Kidney (tissue), 14 donors: ENCODE measurements around the gene TRMU. TPM values are rescaled to one million over a fixed set of nuclear protein-coding genes. Genes with fewer than 3 reads are reported as not detected.

ENCODE experiments used
- DNase-seq, 5 donors: peaks; one replicate each; pipeline ENCODE4 v3.0.0-alpha.2; 2013 to 2020
- FAIRE-seq: peaks from 2 replicates; lab custom pipeline; 2012; peaks lifted over from hg19 to GRCh38; lab: Jason Lieb, UNC
- H3K27ac ChIP-seq, 2 donors: one replicate each; pipeline ENCODE4 v1.7.0; 2013; ENCODE audit warnings: low read depth in 2 of 2, low read length in 2 of 2, inconsistent platforms in 1 of 2
- H3K27me3 ChIP-seq: one replicate; pipeline ENCODE4 v1.7.1; 2013; ENCODE audit warnings: low read length, inconsistent platforms; ENCODE audit not compliant: control insufficient read depth, insufficient read depth
- H3K36me3 ChIP-seq, 3 donors: one replicate each; pipeline versions ENCODE4 v1.7.0 to v1.7.1; 2013; ENCODE audit warnings: low read length in 3 of 3, control low read depth in 1 of 3, inconsistent platforms in 1 of 3; ENCODE audit not compliant: insufficient read depth in 3 of 3, control insufficient read depth in 2 of 3
- H3K4me1 ChIP-seq, 3 donors: one replicate each; pipeline versions ENCODE4 v1.7.0 to v1.7.1; 2013; ENCODE audit warnings: low read length in 3 of 3, inconsistent platforms in 1 of 3, low read depth in 1 of 3; ENCODE audit not compliant: control insufficient read depth in 2 of 3, insufficient read depth in 2 of 3
- H3K4me3 ChIP-seq, 3 donors: one replicate each; pipeline versions ENCODE4 v1.7.0 to v1.8.1; 2013; ENCODE audit warnings: low read length in 3 of 3, control low read depth in 1 of 3, inconsistent platforms in 1 of 3
- H3K9ac ChIP-seq, 3 donors: one replicate each; pipeline versions ENCODE4 v1.7.0 to v1.7.1; 2013; ENCODE audit warnings: low read length in 3 of 3, control low read depth in 1 of 3, inconsistent platforms in 1 of 3
- H3K9me3 ChIP-seq, 3 donors: one replicate each; pipeline versions ENCODE4 v1.7.0 to v1.7.1; 2013; ENCODE audit warnings: low read length in 3 of 3, control low read depth in 1 of 3, inconsistent platforms in 1 of 3; ENCODE audit not compliant: control insufficient read depth in 2 of 3, insufficient read depth in 1 of 3
- intact Hi-C: fragments of 100-400 bp; cut with DNase I; formaldehyde crosslinking; loops from one replicate; pipeline ENCODE4 v1.11.1; 2022
- polyA plus RNA-seq: library from polyadenylated mRNA; stranded (reverse); fragments of 350-450 nt; fragmentation: Illumina TruSeq; extraction: RNeasy Lipid Tissue Mini Kit (QIAGEN cat#74804); gene quantifications from one replicate; pipeline ENCODE4 v1.2.3, GENCODE V29; 2014; ENCODE audit warnings: low read depth, low replicate concordance; ENCODE audit not compliant: insufficient read depth
- total RNA-seq: library from RNA; stranded (reverse); fragmentation: NEBNext Ultra II Directional; extraction: Animal tissue kit (Norgen Biotek cat#: 25700); gene quantifications from one replicate; pipeline ENCODE4 v1.2.1, GENCODE V29; 2021
- TF ChIP-seq, protein P1 (sequence below): IDR thresholded peaks from 3 replicates; pipeline ENCODE4 v1.5.1; 2012; ENCODE audit warnings: mild to moderate bottlenecking, moderate library complexity, borderline replicate concordance; ENCODE audit not compliant: insufficient read depth; ENCODE audit errors: extremely low read depth
- donor health status: control.
- donor health status: control.
- donor health status: control.
- donor health status: control.
- donor health status: control.
- donor health status: DM: yes; HTN: yes; CAD: no.
- donor health status: Normal renal cell carcinoma (clear cell type).

TRMU gene
- total and polyA plus RNA-seq, 2 donors from 2014 or later: 40.5 to 41.1 TPM

DNA sequence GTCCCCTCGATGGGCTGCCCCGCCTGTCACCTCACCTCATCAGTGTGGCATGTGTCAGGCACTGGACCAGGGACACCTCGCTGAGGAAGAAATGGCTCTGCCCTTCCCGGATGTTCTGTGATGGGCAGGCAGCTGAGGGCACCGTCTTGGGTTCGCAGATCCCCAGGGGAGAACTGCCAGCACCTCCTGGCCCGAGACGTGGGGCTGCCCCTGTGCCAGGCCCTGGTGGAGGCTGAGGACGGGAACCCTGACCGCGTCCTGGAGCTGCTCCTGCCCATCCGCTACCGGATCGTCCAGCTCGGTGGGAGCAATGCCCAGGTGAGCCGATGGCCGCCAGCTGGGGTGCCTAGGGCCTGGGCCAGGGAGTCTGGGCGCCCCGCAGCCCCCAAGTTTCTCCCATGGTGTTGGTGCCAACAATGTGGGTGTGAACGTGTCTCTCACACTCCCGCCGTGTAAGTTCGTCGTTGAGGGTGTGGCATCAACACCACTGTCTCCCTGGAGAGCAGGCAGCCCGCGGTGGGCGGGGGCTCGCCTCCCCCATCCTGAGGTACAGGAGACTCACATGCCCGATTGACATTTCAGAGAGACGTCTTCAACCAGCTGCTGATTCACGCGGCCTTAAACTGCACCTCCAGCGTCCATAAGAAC, 46.1 kb upstream of the TRMU start:
- H3K4me3 ChIP-seq: no peak overlapping the region
- DNase-seq (no peak), FAIRE-seq (no peak)
- H3K27ac ChIP-seq: no peak overlapping the region
- H3K4me1 ChIP-seq: peaks cover 0 to 13% (median 0%) of the 10 kb centered on the region in 3 donors
- TF ChIP-seq, protein P1, sequence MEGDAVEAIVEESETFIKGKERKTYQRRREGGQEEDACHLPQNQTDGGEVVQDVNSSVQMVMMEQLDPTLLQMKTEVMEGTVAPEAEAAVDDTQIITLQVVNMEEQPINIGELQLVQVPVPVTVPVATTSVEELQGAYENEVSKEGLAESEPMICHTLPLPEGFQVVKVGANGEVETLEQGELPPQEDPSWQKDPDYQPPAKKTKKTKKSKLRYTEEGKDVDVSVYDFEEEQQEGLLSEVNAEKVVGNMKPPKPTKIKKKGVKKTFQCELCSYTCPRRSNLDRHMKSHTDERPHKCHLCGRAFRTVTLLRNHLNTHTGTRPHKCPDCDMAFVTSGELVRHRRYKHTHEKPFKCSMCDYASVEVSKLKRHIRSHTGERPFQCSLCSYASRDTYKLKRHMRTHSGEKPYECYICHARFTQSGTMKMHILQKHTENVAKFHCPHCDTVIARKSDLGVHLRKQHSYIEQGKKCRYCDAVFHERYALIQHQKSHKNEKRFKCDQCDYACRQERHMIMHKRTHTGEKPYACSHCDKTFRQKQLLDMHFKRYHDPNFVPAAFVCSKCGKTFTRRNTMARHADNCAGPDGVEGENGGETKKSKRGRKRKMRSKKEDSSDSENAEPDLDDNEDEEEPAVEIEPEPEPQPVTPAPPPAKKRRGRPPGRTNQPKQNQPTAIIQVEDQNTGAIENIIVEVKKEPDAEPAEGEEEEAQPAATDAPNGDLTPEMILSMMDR: no peak
- H3K36me3 ChIP-seq: peaks cover 0 to 53% (median 14%) of the 10 kb centered on the region in 3 donors
- H3K27me3 ChIP-seq: no peaks in the 10 kb centered on the region
- no peaks in the 10 kb centered on the region for H3K9me3 ChIP-seq
- H3K9ac ChIP-seq: no peak overlapping the region
- intact Hi-C loops: no loop called here

GRCh38 chr22:46290121-46290842, 45.2 kb upstream of the TRMU start:
- TF ChIP-seq, protein P1: no peak
- H3K27ac ChIP-seq: no peak overlapping the region
- H3K9ac ChIP-seq: no peak overlapping the region
- H3K36me3 ChIP-seq: peaks cover 0 to 46% (median 9%) of the 10 kb centered on the region in 3 donors
- no peak for DNase-seq
- H3K9me3 ChIP-seq: no peaks in the 10 kb centered on the region
- no peak for FAIRE-seq
- no peak overlapping the region for H3K4me3 ChIP-seq
- intact Hi-C loops: no loop called here
- H3K27me3 ChIP-seq: no peaks in the 10 kb centered on the region
- H3K4me1 ChIP-seq: peaks cover 0 to 13% (median 0%) of the 10 kb centered on the region in 3 donors

DNA sequence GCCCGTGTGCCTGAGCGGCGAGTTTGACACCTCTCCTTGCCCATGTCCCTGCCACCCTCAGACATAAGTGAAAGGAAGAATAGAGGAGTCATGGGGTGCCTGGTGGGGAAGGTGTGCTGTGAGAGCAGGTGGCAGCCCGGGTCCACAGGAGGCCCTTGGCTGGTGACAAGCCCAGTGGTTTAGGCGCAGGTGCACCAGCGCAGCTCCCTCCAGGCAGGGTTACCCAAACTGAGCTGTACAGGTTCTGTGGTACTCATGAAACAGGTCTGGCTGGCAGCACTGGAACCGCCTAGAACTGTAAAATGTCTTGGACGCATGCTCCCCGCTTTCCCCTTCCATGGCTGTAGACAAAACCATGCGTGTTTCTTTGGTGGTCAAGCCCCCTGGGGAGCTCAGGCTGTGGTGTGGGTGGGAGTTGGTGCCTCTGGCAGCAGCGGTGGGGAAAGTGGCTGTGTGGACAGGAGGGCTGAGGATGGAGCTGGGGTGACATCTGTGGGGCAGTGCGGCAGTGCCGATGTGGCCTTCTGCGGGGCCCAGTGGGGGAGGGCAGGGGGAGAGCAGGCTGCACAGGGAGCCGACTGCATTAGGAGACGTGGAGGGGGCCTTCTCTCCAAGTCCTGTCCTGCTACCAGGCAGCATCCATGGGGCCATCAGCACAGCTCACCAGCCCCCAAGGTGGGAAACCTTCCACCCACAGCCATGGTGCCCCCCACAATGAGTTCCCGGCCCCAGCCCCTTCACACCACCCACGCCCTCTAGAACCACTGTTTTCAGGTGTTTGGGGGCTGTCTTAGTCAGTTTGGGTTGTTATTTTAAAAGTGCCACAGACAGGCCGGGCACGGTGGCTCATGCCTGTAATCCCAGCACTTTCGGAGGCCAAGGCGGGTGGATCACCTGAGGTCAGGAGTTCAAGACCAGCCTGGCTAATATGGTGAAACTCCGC, 44.4 kb upstream of the TRMU start:
- H3K9me3 ChIP-seq: no peaks in the 10 kb centered on the region
- TF ChIP-seq, protein P1: no peak
- no peak for DNase-seq
- no peaks in the 10 kb centered on the region for H3K27me3 ChIP-seq
- peaks cover 0 to 41% (median 9%) of the 10 kb centered on the region in 3 donors for H3K36me3 ChIP-seq
- H3K9ac ChIP-seq: no peak overlapping the region
- no peak overlapping the region for H3K4me3 ChIP-seq
- H3K4me1 ChIP-seq: peaks cover 0 to 15% (median 6%) of the 10 kb centered on the region in 3 donors
- no peak overlapping the region for H3K27ac ChIP-seq
- FAIRE-seq: no peak
- intact Hi-C loops: no loop called here
